ENCODE measurements around the gene KANK3.
"Not testable (repeated sequence)": the region's sequence is repeated elsewhere in the genome, so short reads cannot be mapped to it uniquely, and the experiment has no call there.

The KANK3 gene

DNA sequence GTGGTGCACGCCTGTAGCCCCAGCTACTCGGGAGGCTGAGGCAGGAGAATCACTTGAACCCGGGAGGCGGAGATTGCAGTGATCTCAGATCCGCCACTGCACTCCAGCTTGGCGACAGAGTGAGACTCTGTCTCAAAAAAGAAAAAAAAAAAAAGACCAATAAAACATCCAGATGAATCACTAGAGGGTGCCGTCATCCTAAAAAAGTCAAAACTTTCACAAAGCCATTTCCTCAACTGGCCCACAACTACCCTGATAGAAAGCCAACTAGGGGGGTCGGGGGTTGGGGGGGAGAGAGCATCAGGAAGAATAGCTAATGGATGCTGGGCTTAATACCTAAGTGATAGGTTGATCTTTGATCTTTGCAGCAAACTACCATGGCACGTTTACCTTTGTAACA is 24.2 kb downstream of the KANK3 start:
- H3K27ac ChIP-seq (ENCODE audit: insufficient read depth in 1 of 2, low read depth in 1 of 2, low read length in 2 of 2, poor library complexity in 1 of 2, severe bottlenecking in 2 of 2); H3K27me3 ChIP-seq (replicated peaks in 2 of 5; ENCODE audit: control insufficient read depth in 4 of 5, insufficient read depth in 5 of 5, low read length in 4 of 5); H3K4me3 ChIP-seq (ENCODE audit: control insufficient read depth in 1 of 7, extremely low read depth in 1 of 7, insufficient read depth in 4 of 7, low read depth in 2 of 7, low read length in 6 of 7); H3K9me3 ChIP-seq (ENCODE audit: control extremely low read depth in 1 of 5, control insufficient read depth in 4 of 5, insufficient read depth in 2 of 5, low read depth in 1 of 5, low read length in 4 of 5); POLR2A ChIA-PET: not testable (repeated sequence)
- WGBS (ENCODE audit: insufficient coverage), result 100% methylated on average over 1 of the region's 9 CpGs
- Histone ChIP-seq H3K4me1 (ENCODE audit: control extremely low read depth in 1 of 4, control insufficient read depth in 4 of 4, insufficient read depth in 4 of 4, low read length in 3 of 4) (peaks cover 5 to 38% (median 33%) of the 10 kb centered on the region in 4 experiments), H3K36me3 (ENCODE audit: control insufficient read depth in 4 of 4, insufficient read depth in 4 of 4, low read length in 3 of 4) (peaks cover 0 to 33% (median 20%) of the 10 kb centered on the region in 4 experiments)
- CTCF ChIA-PET, result interaction anchor here (0.9 kb wide), 1 partner anchor 9 kb away, joined by 5 read pairs; no protein-coding TSS in a partner anchor
- DNase-seq, result peak in 2 of 3 donors; percentile 53 to 57

DNA sequence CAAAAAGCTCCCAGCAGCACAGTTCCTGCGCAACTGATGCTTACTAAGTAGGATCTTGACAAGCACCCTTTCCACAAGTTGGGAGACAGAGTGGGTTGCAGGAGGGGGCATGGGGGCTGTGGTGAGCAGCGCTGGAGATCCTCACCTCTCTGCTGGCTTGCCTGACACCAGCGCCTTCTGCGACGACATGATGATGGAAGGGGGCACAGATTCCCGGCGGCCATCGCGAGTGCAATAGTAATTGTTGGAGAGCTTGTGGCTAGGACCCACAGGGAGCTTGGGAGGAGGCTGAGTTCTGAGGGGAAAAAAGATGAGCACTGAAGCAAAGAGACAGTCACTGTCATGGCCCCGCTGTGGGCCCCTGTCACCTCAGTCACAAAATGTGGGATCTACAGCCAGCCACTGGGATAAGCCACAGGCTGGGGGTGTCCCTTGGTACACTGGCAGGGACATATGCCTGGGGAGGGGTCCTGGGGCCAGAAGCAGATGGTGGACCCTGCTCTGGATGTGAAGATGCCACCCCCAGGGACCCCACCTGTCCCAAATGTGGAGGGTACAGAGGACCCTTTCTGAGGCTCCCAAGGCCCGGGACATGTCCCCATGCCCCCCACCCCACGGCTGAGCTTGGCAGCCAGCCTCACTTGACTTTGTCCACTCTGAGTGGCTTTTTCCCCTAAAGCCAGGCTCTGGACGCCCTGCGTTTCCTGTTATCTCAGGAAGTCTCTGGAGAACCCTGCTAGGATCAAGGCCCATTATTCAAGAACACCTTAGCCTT is 26.5 kb downstream of the KANK3 start:
- Histone ChIP-seq H3K4me3 (ENCODE audit: control insufficient read depth in 1 of 7, extremely low read depth in 1 of 7, insufficient read depth in 4 of 7, low read depth in 2 of 7, low read length in 6 of 7) (no peak overlapping the region), H3K4me1 (ENCODE audit: control extremely low read depth in 1 of 4, control insufficient read depth in 4 of 4, insufficient read depth in 4 of 4, low read length in 3 of 4) (peaks cover 3 to 22% (median 15%) of the 10 kb centered on the region in 4 experiments), H3K27ac (ENCODE audit: insufficient read depth in 1 of 2, low read depth in 1 of 2, low read length in 2 of 2, poor library complexity in 1 of 2, severe bottlenecking in 2 of 2) (no peak overlapping the region), H3K36me3 (ENCODE audit: control insufficient read depth in 4 of 4, insufficient read depth in 4 of 4, low read length in 3 of 4) (peaks cover 3 to 36% (median 20%) of the 10 kb centered on the region in 4 experiments), H3K27me3 (replicated peaks in 2 of 5; ENCODE audit: control insufficient read depth in 4 of 5, insufficient read depth in 5 of 5, low read length in 4 of 5) (no peaks in the 10 kb centered on the region), H3K9me3 (ENCODE audit: control extremely low read depth in 1 of 5, control insufficient read depth in 4 of 5, insufficient read depth in 2 of 5, low read depth in 1 of 5, low read length in 4 of 5) (no peaks in the 10 kb centered on the region)
- DNase-seq, result no peak
- ChIA-PET CTCF (interaction anchor here (0.6 to 0.8 kb wide), 2 partner anchors 10 to 1882 kb away, joined by 3 read pairs; no protein-coding TSS in a partner anchor), POLR2A (no interaction called here)
- 94% methylated on average over 13 of the region's 14 CpGs for WGBS (ENCODE audit: insufficient coverage)

DNA sequence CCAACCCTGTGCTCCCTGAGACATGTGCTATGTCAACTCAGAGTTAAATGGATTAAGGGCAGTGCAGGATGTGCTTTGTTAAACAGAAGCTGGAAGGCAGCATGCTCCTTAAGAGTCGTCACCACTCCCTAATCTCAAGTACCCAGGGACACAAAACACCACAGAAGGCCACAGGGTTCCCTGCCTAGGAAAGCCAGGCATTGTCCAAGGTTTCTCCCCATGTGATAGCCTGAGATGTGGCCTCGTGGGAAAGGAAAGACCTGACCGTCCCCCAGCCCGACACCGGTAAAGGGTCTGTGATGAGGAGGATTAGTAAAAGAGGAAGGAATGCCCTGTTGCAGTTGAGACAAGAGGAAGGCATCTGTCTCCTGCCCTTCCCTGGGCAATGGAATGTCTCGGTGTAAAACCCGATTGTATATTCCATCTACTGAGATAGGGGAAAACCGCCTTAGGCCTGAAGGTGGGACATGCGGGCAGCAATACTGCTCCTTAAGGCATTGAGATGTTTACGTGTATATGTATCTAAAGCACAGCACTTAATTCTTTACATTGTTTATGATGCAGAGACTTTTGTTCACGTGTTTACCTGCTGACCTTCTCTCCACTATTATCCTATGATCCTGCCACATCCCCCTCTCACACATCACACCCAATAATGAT is 28.0 kb downstream of the KANK3 start:
- H3K27me3 ChIP-seq (replicated peaks in 2 of 5; ENCODE audit: control insufficient read depth in 4 of 5, insufficient read depth in 5 of 5, low read length in 4 of 5); H3K27ac ChIP-seq (ENCODE audit: insufficient read depth in 1 of 2, low read depth in 1 of 2, low read length in 2 of 2, poor library complexity in 1 of 2, severe bottlenecking in 2 of 2); H3K4me3 ChIP-seq (ENCODE audit: control insufficient read depth in 1 of 7, extremely low read depth in 1 of 7, insufficient read depth in 4 of 7, low read depth in 2 of 7, low read length in 6 of 7); H3K9me3 ChIP-seq (ENCODE audit: control extremely low read depth in 1 of 5, control insufficient read depth in 4 of 5, insufficient read depth in 2 of 5, low read depth in 1 of 5, low read length in 4 of 5); CTCF ChIA-PET; POLR2A ChIA-PET; DNase-seq: not testable (repeated sequence)
- 93% methylated on average over 6 of the region's 11 CpGs for WGBS (ENCODE audit: insufficient coverage)
- Histone ChIP-seq H3K36me3 (ENCODE audit: control insufficient read depth in 4 of 4, insufficient read depth in 4 of 4, low read length in 3 of 4) (peaks cover 3 to 48% (median 26%) of the 10 kb centered on the region in 4 experiments), H3K4me1 (ENCODE audit: control extremely low read depth in 1 of 4, control insufficient read depth in 4 of 4, insufficient read depth in 4 of 4, low read length in 3 of 4) (peaks cover 0 to 14% (median 8%) of the 10 kb centered on the region in 4 experiments)

DNA sequence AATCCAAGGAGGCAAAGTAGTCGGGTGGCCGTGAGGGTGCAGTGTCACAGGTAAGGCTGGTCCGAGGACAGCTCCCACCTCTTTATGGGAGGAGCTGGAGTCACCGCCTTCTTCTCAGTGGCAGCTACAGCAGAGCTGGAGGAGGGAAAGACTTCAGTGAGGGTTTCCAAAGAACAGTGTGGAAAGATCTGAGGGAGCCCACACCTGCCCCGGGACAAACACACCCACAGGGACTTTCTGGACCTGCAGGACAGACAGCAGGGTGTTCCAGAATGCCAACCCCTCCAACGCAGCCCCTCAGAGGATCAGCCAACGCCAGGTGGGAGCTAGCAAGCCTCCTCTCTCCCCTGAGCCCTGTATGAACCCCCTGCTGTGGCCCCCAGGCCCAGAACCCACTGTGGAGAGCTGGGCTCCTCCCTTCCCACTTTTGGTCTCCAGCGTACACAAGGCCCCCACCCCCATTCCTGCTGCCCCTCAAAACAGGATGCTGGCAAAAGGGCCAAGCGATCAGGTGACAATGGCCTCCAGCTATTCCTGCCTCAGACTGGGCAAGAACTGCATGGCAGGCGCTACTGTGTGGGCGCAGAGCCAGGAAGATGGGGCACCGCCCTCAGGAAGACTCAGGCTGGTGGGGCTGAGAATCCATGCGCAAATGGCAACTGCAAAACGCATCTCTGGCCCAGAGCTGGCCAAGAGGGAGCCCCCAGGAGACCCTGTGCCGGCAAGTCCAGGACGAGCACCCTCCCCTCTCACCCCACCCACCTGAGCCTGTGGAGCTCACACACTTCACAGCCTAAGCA is 31.4 kb downstream of the KANK3 start:
- peaks cover 3 to 54% (median 32%) of the 10 kb centered on the region in 4 experiments for H3K36me3 ChIP-seq (ENCODE audit: control insufficient read depth in 4 of 4, insufficient read depth in 4 of 4, low read length in 3 of 4)
- CTCF ChIA-PET, result interaction anchor here (0.8 to 1.1 kb wide), 3 partner anchors 9 to 23 kb away, joined by 3 to 4 read pairs (median 3); no protein-coding TSS in a partner anchor

DNA sequence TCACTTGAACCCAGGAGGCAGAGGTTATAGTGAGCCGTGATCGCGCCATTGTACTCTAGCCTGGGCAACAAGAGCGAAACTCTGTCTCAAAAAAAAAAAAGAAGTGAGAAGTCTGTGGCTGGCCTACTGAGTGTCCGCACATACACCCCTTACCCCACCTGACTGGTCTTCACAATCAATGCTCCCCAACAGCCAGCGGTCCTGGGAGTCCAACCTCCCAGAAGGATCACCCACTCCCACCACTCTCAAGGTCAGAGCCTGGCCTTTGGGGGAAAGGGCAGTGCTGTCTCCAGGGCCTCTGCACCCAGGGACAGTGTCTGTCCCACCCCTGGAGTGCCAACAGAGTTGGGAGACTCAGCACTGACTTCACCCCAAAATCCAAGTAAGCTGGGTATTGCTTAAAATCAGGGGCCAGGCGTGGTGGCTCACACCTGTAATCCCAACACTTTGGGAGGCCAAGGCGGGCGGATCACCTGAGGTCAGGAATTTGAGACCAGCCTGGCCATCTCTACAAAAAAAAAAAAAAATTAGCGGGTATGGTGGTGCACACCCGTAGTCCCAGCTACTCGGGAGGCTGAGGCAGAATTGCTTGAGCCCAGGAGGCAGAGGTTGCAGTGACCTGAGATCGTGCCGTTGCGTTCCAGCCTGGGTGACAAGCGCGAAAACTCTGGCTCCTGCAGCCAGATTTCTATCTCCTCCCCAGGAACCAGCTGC is 32.6 kb downstream of the KANK3 start:
- ChIA-PET CTCF (interaction anchor here (0.6 to 1.6 kb wide), 2 partner anchors 8 to 45 kb away, joined by 5 read pairs; no protein-coding TSS in a partner anchor), POLR2A (no interaction called here)
- DNase-seq, result no peak
- no peaks in the 10 kb centered on the region for H3K9me3 ChIP-seq (ENCODE audit: control extremely low read depth in 1 of 5, control insufficient read depth in 4 of 5, insufficient read depth in 2 of 5, low read depth in 1 of 5, low read length in 4 of 5)
- peaks cover 5 to 22% (median 19%) of the 10 kb centered on the region in 4 experiments for H3K4me1 ChIP-seq (ENCODE audit: control extremely low read depth in 1 of 4, control insufficient read depth in 4 of 4, insufficient read depth in 4 of 4, low read length in 3 of 4)
- peaks cover 3 to 47% (median 25%) of the 10 kb centered on the region in 4 experiments for H3K36me3 ChIP-seq (ENCODE audit: control insufficient read depth in 4 of 4, insufficient read depth in 4 of 4, low read length in 3 of 4)
- H3K27me3 ChIP-seq (replicated peaks in 2 of 5; ENCODE audit: control insufficient read depth in 4 of 5, insufficient read depth in 5 of 5, low read length in 4 of 5), result peaks cover 0 to 9% (median 0%) of the 10 kb centered on the region in 5 experiments
- H3K27ac ChIP-seq (ENCODE audit: insufficient read depth in 1 of 2, low read depth in 1 of 2, low read length in 2 of 2, poor library complexity in 1 of 2, severe bottlenecking in 2 of 2), result no peak overlapping the region
- H3K4me3 ChIP-seq (ENCODE audit: control insufficient read depth in 1 of 7, extremely low read depth in 1 of 7, insufficient read depth in 4 of 7, low read depth in 2 of 7, low read length in 6 of 7), result no peak overlapping the region
- WGBS (ENCODE audit: insufficient coverage), result 98% methylated on average over 15 of the region's 17 CpGs

More for the DNA sequence above, 31.4 kb downstream of the KANK3 start:
- H3K9me3 ChIP-seq (ENCODE audit: control extremely low read depth in 1 of 5, control insufficient read depth in 4 of 5, insufficient read depth in 2 of 5, low read depth in 1 of 5, low read length in 4 of 5), result no peaks in the 10 kb centered on the region
- no peak overlapping the region for H3K27ac ChIP-seq (ENCODE audit: insufficient read depth in 1 of 2, low read depth in 1 of 2, low read length in 2 of 2, poor library complexity in 1 of 2, severe bottlenecking in 2 of 2)
- H3K4me1 ChIP-seq (ENCODE audit: control extremely low read depth in 1 of 4, control insufficient read depth in 4 of 4, insufficient read depth in 4 of 4, low read length in 3 of 4), result peaks cover 5 to 22% (median 19%) of the 10 kb centered on the region in 4 experiments
- no peak for DNase-seq
- 91% methylated on average over 11 of the region's 16 CpGs for WGBS (ENCODE audit: insufficient coverage)
- POLR2A ChIA-PET, result no interaction called here
- H3K27me3 ChIP-seq (replicated peaks in 2 of 5; ENCODE audit: control insufficient read depth in 4 of 5, insufficient read depth in 5 of 5, low read length in 4 of 5), result peaks cover 0 to 8% (median 0%) of the 10 kb centered on the region in 5 experiments
- no peak overlapping the region for H3K4me3 ChIP-seq (ENCODE audit: control insufficient read depth in 1 of 7, extremely low read depth in 1 of 7, insufficient read depth in 4 of 7, low read depth in 2 of 7, low read length in 6 of 7)

DNA sequence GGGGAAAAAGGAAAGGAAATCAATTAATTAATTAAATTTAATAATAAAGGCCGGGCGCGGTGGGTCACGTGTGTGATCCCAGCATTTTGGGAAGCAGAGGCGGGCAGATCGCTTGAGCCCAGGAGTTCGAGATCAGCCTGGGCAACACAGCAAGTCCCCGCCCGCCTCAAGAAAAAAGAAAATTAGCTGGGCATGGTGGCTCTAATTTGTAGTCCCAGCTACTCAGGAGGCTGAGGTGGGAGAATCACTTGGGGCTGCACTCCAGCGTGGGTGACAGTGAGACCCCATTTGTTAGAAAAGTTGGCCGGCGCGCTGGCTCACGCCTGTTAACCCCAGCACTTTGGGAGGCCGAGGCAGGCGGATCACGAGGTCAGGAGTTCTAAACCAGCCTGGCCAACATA is 34.2 kb downstream of the KANK3 start:
- Histone ChIP-seq H3K4me1 (ENCODE audit: control extremely low read depth in 1 of 4, control insufficient read depth in 4 of 4, insufficient read depth in 4 of 4, low read length in 3 of 4) (peaks cover 5 to 22% (median 19%) of the 10 kb centered on the region in 4 experiments), H3K9me3 (ENCODE audit: control extremely low read depth in 1 of 5, control insufficient read depth in 4 of 5, insufficient read depth in 2 of 5, low read depth in 1 of 5, low read length in 4 of 5) (no peaks in the 10 kb centered on the region), H3K27me3 (replicated peaks in 2 of 5; ENCODE audit: control insufficient read depth in 4 of 5, insufficient read depth in 5 of 5, low read length in 4 of 5) (peaks cover 0 to 9% (median 0%) of the 10 kb centered on the region in 5 experiments), H3K4me3 (ENCODE audit: control insufficient read depth in 1 of 7, extremely low read depth in 1 of 7, insufficient read depth in 4 of 7, low read depth in 2 of 7, low read length in 6 of 7) (peak overlapping the region in 5 of 7 experiments; percentile 69 to 86 (median 72)), H3K36me3 (ENCODE audit: control insufficient read depth in 4 of 4, insufficient read depth in 4 of 4, low read length in 3 of 4) (peaks cover 3 to 34% (median 20%) of the 10 kb centered on the region in 4 experiments), H3K27ac (ENCODE audit: insufficient read depth in 1 of 2, low read depth in 1 of 2, low read length in 2 of 2, poor library complexity in 1 of 2, severe bottlenecking in 2 of 2) (no peak overlapping the region)
- ChIA-PET POLR2A (no interaction called here), CTCF (interaction anchor here (1.4 kb wide), 1 partner anchor 11 kb away, joined by 4 read pairs; no protein-coding TSS in a partner anchor)
- 94% methylated on average over 17 of the region's 17 CpGs for WGBS (ENCODE audit: insufficient coverage)
- no peak for DNase-seq
